COLO668 (cell line): ENCODE results near the gene CD40.
"Not testable (repeated sequence)": the region's sequence is repeated elsewhere in the genome, so short reads cannot be mapped to it uniquely, and the experiment has no call there.

Experiments
- DNase-seq: peaks from one replicate; lab custom pipeline; 2025; ENCODE audit not compliant: unreplicated experiment; lab: John Stamatoyannopoulos, UW

CD40 gene

DNA sequence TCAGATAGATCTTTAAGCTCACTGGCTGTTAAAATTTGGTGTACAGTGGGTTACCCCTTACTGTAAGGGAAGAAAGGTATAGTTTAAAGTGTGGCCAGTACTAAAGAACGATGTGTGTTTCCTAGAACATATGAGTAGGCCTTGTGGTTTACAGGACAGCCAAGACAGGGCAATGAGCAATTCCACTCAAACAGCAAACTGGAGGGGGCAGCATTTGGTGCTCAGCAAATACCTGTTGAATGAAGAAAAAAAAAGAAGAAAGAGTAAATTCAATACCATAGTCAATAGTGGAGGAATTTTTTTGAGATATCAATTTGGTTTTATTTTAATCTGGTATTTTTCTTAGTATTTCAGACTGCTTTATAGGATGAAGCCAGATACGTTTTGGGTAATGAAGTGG lies 24.6 kb upstream of the CD40 start:
- DNase-seq: no peak

DNA sequence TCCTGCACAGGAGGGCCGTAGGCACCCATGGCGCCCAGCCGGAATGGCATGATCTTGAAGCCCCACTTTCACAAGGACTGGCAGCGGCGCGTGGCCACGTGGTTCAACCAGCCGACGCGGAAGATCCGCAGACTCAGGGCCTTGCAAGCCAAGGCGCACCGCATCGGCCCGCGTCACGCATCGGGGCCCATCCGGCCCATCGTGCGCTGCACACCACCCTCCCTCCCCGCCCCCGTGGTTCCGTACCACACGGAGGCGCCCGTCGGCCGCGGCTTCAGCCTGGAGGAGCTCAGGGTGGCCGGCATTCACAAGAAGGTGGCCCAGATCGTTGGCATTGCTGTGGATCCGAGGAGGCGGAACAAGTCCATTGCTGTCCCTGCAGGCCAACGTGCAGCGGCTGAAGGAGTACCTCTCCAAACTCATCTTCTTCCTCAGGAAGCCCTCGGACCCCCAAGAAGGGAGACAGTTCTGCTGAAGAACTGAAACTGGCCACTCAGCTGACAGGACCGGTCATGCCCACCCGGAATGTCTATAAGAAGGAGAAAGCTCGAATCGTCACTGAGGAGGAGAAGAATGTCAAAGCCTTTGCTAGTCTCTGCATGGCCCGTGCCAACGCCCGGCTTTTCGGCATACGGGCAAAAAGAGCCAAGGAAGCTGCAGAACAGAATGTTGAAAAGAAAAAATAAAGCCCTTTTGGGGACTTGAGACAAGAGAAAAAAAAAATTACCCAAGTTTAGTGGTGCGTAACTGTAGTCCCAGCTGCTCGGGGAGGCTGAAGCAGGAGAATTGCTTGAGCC lies 18.4 kb upstream of the CD40 start:
- peak; percentile 65 for DNase-seq

DNA sequence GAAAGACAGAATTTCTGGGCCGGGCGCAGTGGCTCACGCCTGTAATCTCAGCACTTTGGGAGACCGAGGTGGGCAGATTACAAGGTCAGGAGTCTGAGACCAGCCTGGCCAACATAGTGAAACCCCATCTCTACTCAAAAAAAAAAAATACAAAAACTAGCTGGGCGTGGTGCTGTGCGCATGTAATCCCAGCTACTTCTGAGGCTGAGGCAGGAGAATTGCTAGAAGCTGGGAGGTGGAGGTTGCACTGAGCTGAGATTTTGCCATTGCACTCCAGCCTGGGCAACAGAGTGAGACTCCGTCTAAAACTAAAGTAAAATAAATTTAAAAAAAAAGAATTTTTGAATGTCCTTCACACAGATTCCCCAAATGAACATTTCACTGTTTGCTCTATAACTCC lies 17.7 kb upstream of the CD40 start:
- not testable (repeated sequence) for DNase-seq

DNA sequence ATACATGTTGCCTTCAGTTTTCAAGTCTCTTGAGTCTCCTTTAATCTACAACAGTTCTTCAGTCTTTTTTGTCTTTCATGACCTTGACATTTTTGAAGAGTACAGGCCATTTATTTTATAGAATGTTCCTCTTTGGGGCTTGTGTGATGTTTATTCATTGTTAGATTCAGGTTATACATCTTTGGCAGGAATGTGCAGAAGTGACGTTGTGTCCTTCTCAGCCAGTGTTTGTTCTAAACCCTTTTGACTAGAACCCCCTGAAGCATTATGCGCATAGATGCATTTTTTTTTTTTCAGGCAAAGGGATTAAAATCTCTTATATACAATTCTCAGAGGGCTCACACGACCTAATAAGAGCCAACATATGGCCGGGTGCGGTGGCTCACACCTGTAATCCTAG lies 17.1 kb upstream of the CD40 start:
- no peak for DNase-seq

DNA sequence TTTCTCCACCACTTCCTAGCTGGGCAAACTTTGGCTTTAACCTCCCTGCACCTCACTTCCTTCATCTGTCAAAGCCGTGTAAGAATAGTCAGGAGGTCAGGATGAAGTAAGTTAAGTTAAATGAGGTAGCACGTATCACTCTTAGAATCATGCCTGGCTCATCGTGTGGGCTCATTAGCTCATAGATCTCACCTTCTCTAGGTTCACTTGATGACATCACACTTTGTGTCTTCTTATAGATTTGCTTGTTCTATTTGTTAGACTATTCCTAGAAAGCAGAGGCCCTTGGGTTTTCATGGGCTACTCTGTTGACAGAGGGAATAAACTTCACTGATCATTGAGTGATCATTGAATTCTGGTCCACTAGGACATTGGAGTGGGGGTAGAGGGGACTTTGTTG lies 16.2 kb upstream of the CD40 start:
- DNase-seq: no peak

DNA sequence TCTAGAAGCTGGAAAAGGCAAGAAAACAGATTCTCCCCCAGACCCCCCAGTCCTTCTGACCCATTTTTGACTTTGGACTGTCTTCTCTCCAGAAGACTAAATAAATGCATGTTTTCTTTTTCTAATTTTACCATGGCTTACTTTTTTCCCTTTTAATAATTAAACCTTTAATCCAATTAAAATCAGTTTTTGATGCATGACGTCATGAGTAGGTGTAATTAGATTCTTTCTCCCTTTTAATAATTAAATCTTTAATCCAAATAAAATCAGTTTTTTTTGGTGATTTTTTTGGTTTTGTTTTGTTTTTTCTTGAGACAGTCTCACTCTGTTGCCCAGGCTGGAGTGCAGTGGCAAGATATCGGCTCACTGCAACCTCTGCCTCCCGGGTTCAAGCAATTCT lies 15.2 kb upstream of the CD40 start:
- DNase-seq: no peak

DNA sequence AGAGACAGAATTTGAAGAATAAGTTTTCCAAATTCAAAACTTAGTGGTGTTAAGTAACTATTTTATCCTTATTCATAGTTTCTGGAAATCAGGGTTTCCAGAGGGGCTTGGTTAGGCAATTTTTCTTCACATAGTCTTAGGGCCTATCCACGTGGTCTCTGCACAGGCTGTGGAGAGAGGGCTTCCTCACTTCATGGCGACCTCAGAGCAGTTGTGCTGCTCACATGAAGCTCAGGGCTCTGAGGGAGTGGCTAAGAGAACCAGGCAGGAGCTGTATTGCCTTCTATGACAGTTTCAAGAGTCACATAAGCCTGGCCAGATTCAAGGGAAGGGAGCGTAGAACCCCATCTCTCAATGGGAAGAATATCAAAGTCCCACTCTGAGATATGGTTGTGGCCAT lies 13.9 kb upstream of the CD40 start:
- DNase-seq: no peak

DNA sequence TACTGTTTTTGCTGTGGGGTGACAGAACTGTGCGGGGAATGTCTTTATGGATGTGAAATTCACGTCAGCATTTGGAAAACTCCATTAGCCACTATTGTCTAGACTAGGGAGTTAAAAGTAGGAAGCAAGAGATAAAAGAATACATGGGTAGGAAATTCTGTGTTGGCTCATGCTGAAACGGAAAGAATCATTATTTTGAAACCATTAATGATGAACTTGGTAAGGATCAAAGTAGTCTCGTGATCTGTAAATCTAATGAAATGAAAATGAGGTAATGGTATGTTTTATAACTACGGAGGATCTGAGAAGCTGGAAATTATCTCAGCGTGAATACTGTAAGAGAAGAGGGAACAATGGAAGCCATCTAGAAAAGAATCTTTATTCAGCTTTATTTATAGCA lies 11.1 kb upstream of the CD40 start:
- DNase-seq: no peak

DNA sequence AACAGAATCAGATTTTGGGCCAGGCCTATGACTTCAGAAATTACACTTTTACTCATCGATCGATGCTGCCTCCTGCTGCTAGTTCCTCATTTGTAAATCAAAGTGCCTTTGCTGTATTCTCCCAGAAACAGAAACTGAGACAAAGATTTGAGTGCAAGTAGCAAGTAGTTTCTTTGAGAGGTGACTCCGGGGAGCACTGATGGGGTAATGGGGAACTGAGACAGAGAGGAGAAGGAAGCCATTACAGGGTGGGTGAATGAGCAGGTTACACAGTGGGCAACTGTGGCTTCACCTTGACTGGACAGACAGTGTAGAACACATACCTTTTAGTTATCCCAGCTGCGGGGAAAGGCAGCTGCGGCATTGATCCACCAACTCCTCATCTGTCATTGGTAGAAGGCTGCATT lies 9.7 kb upstream of the CD40 start:
- no peak for DNase-seq

DNA sequence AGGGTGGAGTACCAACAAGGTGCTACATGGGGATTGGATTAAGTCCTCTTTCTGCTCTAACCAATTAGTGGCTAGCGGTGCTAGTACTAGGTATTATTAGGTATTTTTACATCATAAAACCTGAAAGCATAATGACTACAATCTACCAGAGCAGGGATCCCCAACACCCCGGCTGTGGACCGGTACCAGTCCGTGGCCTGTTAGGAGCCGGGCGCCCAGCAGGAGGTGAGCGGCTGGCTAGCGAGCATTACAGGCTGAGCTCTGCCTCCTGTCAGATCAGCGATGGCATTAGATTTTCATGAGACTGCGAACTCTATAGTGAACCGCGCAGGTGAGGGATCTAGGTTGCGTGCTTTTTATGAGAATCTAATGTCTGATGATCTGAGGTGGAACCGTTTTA lies 9.1 kb upstream of the CD40 start:
- DNase-seq: no peak

DNA sequence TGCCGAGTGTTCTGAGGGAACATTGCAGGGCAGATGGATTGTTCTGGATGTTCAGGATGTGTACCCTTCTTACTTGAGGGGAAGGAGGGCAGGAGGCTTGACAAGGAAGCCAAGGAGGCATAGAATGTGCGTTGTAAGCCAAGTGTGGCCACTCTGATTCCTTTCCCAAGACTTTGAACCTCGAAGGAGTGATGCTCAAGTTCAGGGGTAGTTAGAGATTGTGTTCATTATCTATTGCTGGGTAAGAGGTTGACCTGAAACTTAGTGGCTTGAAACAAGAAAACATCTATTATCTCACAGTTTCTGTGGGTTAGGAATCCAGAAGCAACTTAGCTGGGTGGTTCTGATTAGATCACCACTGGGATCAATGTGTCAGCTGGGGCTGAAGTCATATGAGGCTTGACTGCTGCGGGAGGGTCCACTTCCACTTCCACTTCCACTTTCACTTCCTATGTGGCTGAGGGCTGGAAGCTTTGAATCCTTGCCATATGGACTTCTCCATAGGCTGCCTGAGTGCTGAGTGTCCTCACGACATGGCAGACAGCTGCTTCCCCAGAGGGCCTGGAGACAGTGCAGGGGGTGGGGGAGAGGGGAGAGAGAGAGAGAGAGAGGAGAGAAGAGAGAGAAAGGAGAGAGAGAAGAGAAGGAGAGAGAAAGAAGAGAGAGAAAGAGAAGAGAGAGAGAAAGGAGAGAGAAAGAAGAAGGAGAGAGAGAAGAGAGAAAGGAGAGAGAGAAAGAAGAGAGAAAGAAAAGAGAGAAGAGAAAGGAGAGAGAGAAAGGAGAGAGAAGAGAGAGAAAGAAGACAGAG lies 6.9 kb upstream of the CD40 start:
- DNase-seq: no peak

DNA sequence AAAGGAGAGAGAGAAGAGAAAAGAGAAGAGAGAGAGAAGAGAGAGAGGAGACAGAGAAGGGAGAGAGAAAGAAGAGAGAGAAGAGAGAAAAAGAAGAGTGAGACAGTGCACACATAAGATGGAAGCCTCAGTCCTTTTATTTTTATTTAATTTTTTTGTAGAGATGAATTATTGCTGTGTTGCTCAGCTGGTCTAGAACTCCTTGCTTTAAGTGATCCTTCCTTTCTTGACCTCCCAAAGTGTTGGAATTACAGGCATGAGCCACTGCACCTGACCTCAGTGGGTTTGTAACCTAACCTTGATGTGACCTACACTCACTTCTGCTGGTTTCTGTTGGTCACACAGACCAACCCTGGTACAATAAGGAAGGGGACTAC lies 6.3 kb upstream of the CD40 start:
- no peak for DNase-seq

DNA sequence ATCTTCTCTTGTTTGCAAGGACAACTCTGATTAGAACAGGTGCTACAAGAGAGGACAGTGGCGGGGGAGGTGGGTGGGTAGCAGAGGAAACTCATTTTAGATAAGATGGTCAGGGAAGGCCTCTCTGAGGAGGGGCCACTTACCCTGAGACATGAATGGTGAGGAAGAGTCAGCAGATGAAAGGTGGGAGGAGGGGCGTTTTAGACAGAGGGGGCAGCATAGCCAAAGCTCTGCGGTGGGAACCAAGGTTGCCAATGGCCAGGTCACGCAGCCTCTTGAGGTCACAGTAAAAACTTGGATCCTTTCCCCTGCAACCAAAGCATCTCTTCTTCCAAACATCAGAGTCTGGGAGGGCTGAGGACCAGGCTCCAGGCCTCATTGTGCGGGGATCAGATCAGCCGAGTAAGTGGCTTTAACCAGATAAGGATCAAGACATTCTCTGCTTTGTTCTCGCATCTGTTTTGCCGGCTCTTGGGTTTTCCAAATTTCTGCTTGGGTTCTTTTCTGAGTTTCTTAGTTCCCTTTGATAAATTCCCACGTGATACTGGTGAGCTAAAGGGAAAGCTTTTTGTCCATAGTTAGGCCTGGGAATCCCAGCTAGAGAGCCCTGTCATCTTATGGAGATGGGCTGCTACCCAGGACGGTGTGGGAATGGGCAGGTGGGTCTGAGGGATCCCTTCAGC lies 5.5 kb upstream of the CD40 start:
- DNase-seq: no peak

DNA sequence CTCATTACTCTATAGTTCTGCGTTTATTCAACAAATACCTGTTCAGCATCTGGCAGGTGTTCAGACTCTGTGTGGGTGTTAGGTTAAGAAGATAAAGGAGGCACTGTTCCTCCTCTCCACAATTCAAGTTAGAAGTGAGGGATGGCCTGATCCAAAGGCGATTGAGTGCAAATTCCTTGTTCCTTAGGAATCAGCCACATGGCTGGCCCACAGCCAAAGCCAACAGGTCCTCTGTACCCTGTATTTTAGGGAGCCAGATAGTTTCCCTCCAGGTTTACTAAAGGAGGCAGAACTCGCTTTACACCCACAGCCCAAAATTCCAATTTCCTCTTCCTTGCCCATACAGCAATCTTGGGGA lies 5.0 kb upstream of the CD40 start:
- DNase-seq: no peak

DNA sequence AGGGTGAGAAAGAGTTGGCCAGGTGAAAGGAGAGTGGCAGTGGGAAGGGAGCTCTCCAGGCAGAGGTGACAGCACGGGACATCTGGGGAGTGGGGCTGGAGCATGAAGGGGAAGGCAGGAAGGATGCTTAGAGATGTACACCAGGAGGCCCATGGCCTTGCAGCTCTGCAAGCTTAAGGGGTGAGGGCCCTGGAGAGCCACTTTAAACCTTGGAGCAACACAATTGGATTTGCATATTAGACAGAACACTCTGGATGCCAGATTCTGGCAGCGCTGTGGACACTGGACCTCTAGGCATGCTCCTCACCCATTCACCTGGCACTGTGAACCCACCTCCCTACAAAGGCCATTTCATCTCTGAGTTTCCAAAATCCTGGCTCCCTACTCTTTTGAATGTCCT lies 3.7 kb upstream of the CD40 start:
- DNase-seq: no peak

DNA sequence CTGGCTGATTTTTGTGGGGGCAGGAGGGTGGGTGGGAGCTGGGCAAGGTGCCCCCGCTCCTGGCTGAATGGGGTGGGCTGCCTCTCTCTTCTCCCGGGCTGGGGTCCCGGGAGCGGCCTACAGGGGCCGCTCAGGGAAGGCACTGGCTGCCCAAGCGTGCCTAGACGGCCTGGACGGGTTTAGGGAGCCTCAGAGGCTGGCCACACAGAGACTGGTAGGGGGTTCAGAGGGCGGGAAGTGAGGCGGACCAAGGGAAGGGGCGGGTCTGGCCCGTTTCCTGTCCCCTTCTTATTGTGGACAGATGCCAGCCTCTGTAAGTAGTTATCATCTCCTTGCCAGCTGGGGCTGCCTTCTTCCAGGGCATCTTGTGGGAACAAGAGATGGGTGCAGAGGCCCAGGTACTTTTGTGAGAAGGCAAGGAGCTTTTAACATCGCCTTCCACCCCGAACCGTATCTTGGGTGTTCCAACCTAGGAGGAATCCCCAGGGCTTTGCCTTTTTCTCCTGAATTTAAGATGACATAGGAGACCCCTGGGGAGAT lies 437 bp downstream of the CD40 start:
- DNase-seq: no peak

DNA sequence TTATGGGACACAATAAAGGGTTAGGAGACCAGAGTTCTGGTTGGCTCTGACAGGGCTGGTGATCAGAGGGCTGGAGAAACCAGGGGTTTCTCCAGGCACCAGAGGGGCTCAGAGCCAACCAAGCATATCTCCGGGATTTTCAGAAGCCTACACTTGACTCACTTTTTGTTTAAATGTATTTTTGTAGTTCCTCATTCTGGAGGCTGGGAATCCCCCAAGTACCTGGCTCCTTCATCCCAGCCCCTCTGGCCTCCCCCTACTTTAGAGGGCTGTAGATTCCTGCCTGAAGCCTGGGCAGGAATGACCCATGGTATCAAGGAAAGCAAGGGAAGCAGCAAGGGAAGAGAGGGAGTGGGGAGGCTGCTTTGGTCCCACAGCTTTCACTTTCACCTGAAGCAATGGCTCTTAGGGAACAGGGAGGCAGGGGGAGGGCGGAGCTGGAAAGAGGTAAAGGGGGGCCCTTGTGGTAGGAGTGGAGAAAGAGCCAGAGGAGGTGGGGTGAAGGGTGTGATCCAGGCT lies 973 bp downstream of the CD40 start:
- no peak for DNase-seq

DNA sequence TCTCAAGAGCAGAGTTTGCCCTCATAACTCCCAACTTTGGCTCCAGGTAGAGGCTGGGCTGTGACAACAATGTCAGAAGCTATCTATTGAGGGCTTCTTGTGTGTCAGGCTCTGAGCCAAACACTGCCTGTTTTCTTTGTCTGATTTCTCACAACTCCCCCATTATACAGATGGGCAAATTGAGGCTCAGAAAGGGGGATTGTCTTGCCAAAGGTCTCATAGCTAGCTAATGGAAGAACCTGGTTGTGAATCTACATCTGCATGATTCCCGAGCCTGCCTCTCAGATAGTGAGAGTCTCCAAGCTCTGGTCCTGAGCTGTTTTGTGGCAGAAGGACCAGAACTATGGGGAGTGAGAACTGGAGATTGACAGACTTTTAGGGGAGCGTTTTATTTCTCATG lies 1.4 kb downstream of the CD40 start:
- no peak for DNase-seq

DNA sequence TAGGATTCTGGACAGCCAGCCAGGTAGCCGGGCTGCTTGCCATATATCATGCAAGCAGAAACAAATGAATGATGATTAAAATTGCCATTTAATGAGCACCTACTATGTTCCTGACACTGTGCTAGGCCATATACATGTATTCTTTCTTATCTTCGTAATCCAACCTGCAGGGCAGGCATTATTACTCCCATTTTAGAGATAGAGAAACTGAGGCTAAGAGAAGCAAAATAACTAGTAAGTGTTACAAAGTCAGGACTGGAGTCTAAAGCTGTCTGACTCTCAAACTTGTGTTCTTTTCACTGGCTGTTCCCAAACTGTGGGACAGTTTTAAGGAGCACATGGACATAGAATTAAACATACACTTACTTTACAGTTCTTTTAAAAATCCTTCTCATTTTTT lies 2.0 kb downstream of the CD40 start:
- no peak for DNase-seq

DNA sequence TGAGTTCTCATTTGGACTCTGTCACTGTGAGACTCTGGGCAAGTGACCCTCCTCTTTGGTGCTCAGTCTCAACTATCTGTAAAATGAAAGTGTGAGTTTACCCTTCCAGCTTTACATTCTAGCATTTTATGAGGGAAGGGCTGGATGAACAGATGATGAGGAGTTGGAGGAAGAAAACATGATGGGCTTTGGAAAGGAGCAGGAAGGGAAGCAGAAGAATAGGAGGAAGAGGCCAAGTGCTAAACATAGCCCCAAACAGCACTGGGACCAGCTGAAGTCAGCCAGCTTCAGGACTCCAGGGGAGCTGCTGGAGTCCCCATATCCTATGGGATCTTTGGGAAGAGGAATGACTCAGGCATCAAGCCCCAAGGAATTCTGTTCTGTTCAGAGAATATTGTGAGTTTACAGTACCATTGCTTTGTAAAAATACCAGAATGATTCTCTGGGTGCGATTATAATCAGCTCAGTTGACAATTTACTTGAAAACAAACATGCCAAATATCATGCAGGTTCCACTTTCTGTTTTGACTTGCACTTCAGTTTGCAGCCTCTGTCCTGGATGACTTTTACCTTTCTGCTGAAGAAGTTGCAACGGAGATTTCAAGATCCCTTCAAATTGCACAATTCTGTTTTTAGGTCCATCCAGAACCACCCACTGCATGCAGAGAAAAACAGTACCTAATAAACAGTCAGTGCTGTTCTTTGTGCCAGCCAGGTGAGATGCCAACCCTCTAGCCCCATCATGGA lies 3.2 kb downstream of the CD40 start:
- DNase-seq: no peak

DNA sequence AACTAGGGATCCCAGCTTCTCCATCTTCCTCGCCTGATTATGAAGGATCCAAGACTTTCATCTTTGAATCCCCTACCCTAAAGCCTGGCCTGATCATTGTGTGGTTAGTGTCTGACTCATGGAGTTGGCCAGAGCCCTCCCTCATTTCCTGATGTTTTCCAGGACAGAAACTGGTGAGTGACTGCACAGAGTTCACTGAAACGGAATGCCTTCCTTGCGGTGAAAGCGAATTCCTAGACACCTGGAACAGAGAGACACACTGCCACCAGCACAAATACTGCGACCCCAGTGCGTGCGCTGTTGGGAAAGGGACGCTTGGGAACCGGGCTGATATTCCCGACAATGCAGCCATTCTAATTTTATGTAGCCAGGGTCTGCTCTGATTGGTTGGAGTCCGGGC lies 4.0 kb downstream of the CD40 start:
- DNase-seq: no peak
